Activated B cell treated with CpG ODN at 0.5 μM for 24 hours (primary cell): ENCODE measurements around the gene PTER. TPM values are rescaled to one million over a fixed set of nuclear protein-coding genes. Genes with fewer than 3 reads are reported as not detected.

Experiments
- ATAC-seq: fragments of 200-7000 bp; cut with Tn5 transposase; one replicate; pipeline ENCODE4 v1.10.0; 2021; ENCODE audit warnings: low read depth, mild to moderate bottlenecking, moderate library complexity
- CTCF ChIA-PET: fragments of 350-600 bp; sonication (Branson Sonifier 250); formaldehyde crosslinking; loops from one replicate; lab custom pipeline; 2021; ENCODE audit warnings: antibody characterized with exemption; lab: Charles Lee
- POLR2A ChIA-PET: fragments of 350-600 bp; sonication (Branson Sonifier 250); formaldehyde crosslinking; loops from one replicate; lab custom pipeline; 2021; ENCODE audit warnings: antibody characterized with exemption; lab: Charles Lee
- DNase-seq: peaks from one replicate; pipeline ENCODE4 v3.0.0; 2022
- H3K27ac Mint-ChIP-seq: one replicate; pipeline ENCODE4 v1.8.0; 2020; ENCODE audit warnings: mixed read lengths
- H3K27me3 Mint-ChIP-seq: one replicate; pipeline ENCODE4 v1.8.0; 2021; ENCODE audit warnings: mixed read lengths
- H3K36me3 Mint-ChIP-seq: one replicate; pipeline ENCODE4 v1.8.0; 2021; ENCODE audit warnings: low read depth, mixed read lengths
- H3K4me1 Mint-ChIP-seq: one replicate; pipeline ENCODE4 v1.8.0; 2021; ENCODE audit warnings: mixed read lengths
- H3K4me3 Mint-ChIP-seq: one replicate; pipeline ENCODE4 v1.8.0; 2020; ENCODE audit warnings: mild to moderate bottlenecking, mixed read lengths
- H3K9me3 Mint-ChIP-seq: one replicate; pipeline ENCODE4 v1.8.0; 2020; ENCODE audit warnings: mixed read lengths
- intact Hi-C: fragments of 100-400 bp; cut with micrococcal nuclease; formaldehyde crosslinking; loops from one replicate; pipeline ENCODE4 v1.15.1; 2024
- total RNA-seq: library from RNA; stranded (reverse); gene quantifications from 2 replicates; pipeline ENCODE4 v1.2.3, GENCODE V29; 2022
- TF ChIP-seq, protein P1 (sequence below): fragments of 200-600 bp; IDR thresholded peaks from one replicate; pipeline ENCODE4 v1.8.0; 2022; ENCODE audit warnings: antibody characterized with exemption, mild to moderate bottlenecking

PTER gene
- total RNA-seq, 1 donor from 2014 or later: 14.9 TPM

DNA sequence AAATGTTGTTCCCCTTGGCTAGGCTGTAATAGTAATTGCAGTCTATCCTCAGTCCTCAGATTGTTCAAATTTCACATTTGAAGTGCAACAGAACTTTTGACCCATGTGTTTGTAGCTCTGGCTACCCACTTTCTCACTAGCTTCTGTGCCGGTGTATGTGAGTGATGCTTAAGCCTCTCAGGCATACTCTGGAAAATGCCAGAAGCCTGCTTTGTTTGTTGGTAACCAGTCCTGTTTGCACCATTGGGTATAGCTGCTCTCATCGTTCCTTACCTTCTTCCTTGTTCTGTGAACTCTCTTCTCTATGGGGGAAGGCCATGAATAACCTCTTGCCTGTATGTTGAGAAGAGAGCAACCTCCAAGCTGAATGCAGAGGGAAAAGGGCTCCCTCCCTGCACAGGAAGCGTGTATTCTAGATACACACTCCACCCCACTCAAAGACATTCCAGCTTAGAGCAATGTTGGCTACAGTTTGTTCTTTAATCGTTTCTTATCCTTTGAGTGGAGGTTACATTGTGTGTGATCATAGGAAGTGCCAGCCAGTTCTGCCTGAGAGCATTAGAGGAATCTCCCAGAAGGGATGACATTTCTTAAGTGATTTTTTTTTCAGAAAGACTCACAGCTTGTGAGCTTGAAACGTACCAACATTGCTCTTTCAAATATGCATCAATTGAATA, 44.4 kb downstream of the PTER start:
- H3K4me1 Mint-ChIP-seq: no peaks in the 10 kb centered on the region
- intact Hi-C loops: no loop called here
- TF ChIP-seq, protein P1, sequence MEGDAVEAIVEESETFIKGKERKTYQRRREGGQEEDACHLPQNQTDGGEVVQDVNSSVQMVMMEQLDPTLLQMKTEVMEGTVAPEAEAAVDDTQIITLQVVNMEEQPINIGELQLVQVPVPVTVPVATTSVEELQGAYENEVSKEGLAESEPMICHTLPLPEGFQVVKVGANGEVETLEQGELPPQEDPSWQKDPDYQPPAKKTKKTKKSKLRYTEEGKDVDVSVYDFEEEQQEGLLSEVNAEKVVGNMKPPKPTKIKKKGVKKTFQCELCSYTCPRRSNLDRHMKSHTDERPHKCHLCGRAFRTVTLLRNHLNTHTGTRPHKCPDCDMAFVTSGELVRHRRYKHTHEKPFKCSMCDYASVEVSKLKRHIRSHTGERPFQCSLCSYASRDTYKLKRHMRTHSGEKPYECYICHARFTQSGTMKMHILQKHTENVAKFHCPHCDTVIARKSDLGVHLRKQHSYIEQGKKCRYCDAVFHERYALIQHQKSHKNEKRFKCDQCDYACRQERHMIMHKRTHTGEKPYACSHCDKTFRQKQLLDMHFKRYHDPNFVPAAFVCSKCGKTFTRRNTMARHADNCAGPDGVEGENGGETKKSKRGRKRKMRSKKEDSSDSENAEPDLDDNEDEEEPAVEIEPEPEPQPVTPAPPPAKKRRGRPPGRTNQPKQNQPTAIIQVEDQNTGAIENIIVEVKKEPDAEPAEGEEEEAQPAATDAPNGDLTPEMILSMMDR: no peak
- no peak overlapping the region for H3K27ac Mint-ChIP-seq
- no peaks in the 10 kb centered on the region for H3K27me3 Mint-ChIP-seq
- H3K36me3 Mint-ChIP-seq: peaks cover 26% of the 10 kb centered on the region
- H3K4me3 Mint-ChIP-seq: no peak overlapping the region
- no peaks in the 10 kb centered on the region for H3K9me3 Mint-ChIP-seq
- no peak for ATAC-seq
- POLR2A ChIA-PET: no interaction called here
- no peak for DNase-seq
- CTCF ChIA-PET: no interaction called here

DNA sequence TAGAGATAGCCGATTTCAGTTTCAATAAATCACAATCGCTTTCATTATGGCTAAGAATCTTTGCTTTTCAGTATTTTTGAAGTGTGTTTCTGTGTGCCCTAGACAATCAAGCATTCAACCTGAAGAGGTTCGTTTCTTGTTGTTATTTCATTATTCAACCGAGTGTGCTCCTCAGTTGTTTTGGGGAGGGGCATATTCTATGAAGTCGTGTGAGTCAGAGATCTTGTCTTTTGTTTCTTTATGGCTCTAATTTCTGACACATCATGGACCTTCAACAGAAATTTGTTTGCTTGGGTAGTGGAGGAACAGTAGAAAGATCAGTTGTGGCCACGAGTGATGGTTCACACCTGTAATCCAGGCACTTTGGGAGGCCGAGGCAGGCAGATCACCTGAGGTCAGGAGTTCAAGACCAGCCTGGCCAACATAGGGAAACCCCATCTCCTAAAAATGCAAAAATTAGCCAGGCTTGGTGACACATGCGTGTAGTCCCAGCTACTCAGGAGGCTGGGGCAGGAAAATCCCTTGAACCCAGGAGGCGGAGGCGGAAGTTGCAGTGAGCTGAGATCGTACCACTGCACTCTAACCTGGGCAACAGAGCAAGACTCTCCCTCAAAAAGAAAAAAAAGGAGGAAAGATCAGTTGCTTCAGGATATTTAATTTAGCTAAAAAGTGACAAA, 46.6 kb downstream of the PTER start:
- Mint-ChIP-seq H3K27ac (no peak overlapping the region), H3K9me3 (no peaks in the 10 kb centered on the region), H3K36me3 (peaks cover 33% of the 10 kb centered on the region), H3K27me3 (no peaks in the 10 kb centered on the region), H3K4me3 (no peak overlapping the region), H3K4me1 (no peaks in the 10 kb centered on the region)
- DNase-seq (no peak), ATAC-seq (no peak)
- intact Hi-C loops: no loop called here
- CTCF ChIA-PET: no interaction called here
- POLR2A ChIA-PET: no interaction called here
- TF ChIP-seq, protein P1: no peak

DNA sequence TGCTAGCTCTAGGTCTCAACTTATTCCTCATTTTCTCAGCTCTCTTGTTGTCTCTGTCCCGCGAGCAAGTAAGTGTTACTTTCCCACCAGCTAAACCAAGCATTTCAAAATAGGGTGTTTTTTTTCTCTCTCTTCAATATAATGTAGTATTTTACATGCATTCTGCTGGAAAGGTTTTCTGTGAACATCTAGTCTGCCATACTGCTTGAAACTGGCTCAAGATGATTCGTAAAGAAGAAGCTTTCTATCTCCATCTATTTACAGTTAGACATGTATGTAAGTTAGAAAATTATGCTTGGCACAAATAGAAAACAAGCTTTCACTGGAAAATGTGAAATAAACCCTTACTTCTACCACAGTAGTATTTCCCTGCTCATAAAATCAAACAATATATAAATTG, 53.7 kb downstream of the PTER start:
- H3K36me3 Mint-ChIP-seq: peaks cover 58% of the 10 kb centered on the region
- intact Hi-C loops: no loop called here
- DNase-seq (no peak), ATAC-seq (no peak)
- no peak overlapping the region for H3K27ac Mint-ChIP-seq
- no peak overlapping the region for H3K4me3 Mint-ChIP-seq
- H3K9me3 Mint-ChIP-seq: no peaks in the 10 kb centered on the region
- ChIA-PET CTCF (no interaction called here), POLR2A (no interaction called here)
- no peaks in the 10 kb centered on the region for H3K4me1 Mint-ChIP-seq
- TF ChIP-seq, protein P1: no peak
- H3K27me3 Mint-ChIP-seq: no peaks in the 10 kb centered on the region

DNA sequence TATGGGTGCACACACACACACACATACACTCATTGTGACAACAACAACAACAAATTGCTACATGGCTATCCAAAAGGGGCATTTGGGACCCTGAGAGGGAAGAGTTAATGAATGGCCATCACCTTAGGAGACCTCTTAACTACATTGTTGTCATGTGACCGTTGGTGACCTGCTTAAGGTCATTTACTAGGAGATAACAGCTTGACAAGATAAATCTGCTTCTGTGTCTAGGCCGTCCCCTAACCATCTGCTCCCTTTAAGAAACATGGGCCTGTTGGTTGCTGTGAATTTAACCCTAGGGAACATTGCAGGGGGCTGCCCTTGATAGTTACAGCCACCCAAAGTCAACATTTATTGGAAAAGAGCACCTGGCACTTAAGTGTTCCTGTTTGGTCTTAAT, 55.1 kb downstream of the PTER start:
- Mint-ChIP-seq H3K27me3 (no peaks in the 10 kb centered on the region), H3K9me3 (no peaks in the 10 kb centered on the region), H3K27ac (no peak overlapping the region), H3K36me3 (peaks cover 54% of the 10 kb centered on the region), H3K4me1 (no peaks in the 10 kb centered on the region), H3K4me3 (no peak overlapping the region)
- ATAC-seq (no peak), DNase-seq (no peak)
- intact Hi-C loops: no loop called here
- CTCF ChIA-PET: no interaction called here
- POLR2A ChIA-PET: no interaction called here
- TF ChIP-seq, protein P1: no peak

DNA sequence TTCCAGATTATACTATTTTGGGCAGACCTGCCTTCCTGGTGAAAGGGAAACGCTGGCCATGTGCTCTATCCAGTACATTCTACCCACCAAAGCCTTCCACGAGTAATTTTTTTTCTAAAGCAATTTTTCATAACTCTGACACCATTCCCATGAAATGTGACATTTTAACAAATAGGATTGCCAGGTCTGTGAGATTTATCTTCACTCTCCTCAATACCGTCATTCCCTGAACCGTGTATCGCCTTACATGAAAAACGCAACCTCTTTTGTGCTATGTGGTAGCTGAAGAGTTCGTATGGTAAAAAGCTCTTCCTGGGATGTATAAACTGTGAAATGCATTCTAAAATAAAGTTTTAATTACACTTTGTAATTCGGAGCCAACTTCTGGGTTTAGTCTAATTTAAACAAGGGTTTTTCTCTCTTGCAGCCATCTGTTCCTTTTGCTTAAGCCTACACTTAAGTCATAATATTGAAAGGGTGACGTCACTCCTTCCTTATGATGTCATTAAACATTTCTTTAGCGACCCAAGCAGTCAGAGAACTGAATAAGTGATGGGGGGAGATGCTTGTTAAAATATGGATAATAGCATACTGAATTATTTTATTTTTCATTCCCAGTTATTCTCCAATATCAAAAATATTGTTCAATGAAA, 57.2 kb downstream of the PTER start:
- intact Hi-C loops: no loop called here
- Mint-ChIP-seq H3K4me1 (no peaks in the 10 kb centered on the region), H3K36me3 (peaks cover 56% of the 10 kb centered on the region), H3K4me3 (no peak overlapping the region), H3K27ac (no peak overlapping the region), H3K9me3 (no peaks in the 10 kb centered on the region), H3K27me3 (no peaks in the 10 kb centered on the region)
- no peak for DNase-seq
- no peak for ATAC-seq
- ChIA-PET POLR2A (no interaction called here), CTCF (no interaction called here)
- TF ChIP-seq, protein P1: no peak
